ENCODE measurements around the gene MBD3L1.

- no peak for TF ChIP-seq CTCF (IDR thresholded peaks at IDR 0.05)
- TF ChIP-seq POLR2AphosphoS5 (IDR thresholded peaks at IDR 0.05) = no peak
- no peak for TF ChIP-seq EP300 (IDR thresholded peaks at IDR 0.05)
- no peak for TF ChIP-seq POLR2A (IDR thresholded peaks at IDR 0.05)
Measured at GRCh38 chr19:8890260-8890659, 58.1 kb downstream of the MBD3L1 start.

Measured in sigmoid colon (tissue), 4 donors.